Measurements from ENCODE around the gene KDM4C. TPM values are rescaled to one million over a fixed set of nuclear protein-coding genes. Genes with fewer than 3 reads are reported as not detected.

Gene KDM4C
- total and polyA plus RNA-seq, 2 of the 4 experiments (the other 2 are of a cell fraction): 11.8 to 23.8 TPM

- TF ChIP-seq BHLHE40 (IDR thresholded peaks at IDR 0.05; ENCODE audit: low read depth, low read length) (no peak), RAD21 (IDR thresholded peaks at IDR 0.05; ENCODE audit: low read length) (peak; percentile 74), CTCF (conservative IDR thresholded peaks at IDR 0.05; ENCODE audit: low read depth, low read length) (peak; percentile 76), RCOR1 (IDR thresholded peaks at IDR 0.05; ENCODE audit: insufficient replicate concordance, low read length) (no peak), SMC3 (IDR thresholded peaks at IDR 0.05; ENCODE audit: low read depth, low read length) (peak; percentile 69)
- Histone ChIP-seq H3K27me3 (ENCODE audit: control insufficient read depth, insufficient read depth, low read length) (no peaks in the 10 kb centered on the region), H3K36me3 (ENCODE audit: control insufficient read depth, insufficient read depth, low read length) (peaks cover 2% of the 10 kb centered on the region; the same call in 1 of the 2 replicates), H4K91ac (ENCODE audit: insufficient read depth, low read depth, low read length) (no peak overlapping the region), H3K4ac (ENCODE audit: low read depth, low read length) (no peak overlapping the region), H3K9ac (ENCODE audit: low read depth, low read length) (no peak overlapping the region), H2BK20ac (ENCODE audit: low read depth, low read length) (no peak overlapping the region), H3K9me3 (ENCODE audit: control insufficient read depth, insufficient read depth, low read length) (peaks cover 2% of the 10 kb centered on the region; the same call in 1 of the 2 replicates), H2AFZ (replicated peaks; ENCODE audit: low read length, poor library complexity) (no peak overlapping the region), H3K23ac (ENCODE audit: low read depth, low read length) (no peak overlapping the region), H3K18ac (ENCODE audit: low read depth, low read length) (no peak overlapping the region), H2AK5ac (ENCODE audit: low read depth, low read length) (no peak overlapping the region), H3K4me2 (ENCODE audit: low read depth, low read length) (no peak overlapping the region), H3K56ac (ENCODE audit: extremely low read depth, insufficient read depth, low read length) (no peak overlapping the region), H3K9me1 (ENCODE audit: insufficient read depth, low read length) (no peaks in the 10 kb centered on the region), H4K5ac (ENCODE audit: low read depth, low read length) (no peak overlapping the region), H2BK15ac (ENCODE audit: low read depth, low read length) (no peak overlapping the region), H2BK5ac (ENCODE audit: low read depth, low read length, poor library complexity, severe bottlenecking) (no peak overlapping the region), H3K27ac (ENCODE audit: insufficient read depth, low read length) (no peak overlapping the region), H3K4me1 (ENCODE audit: control insufficient read depth, insufficient read depth, low read length) (no peaks in the 10 kb centered on the region), H2AK9ac (replicated peaks; ENCODE audit: low read depth, low read length, poor library complexity) (no peak overlapping the region), H2BK120ac (ENCODE audit: low read depth, low read length) (no peak overlapping the region), H3K79me1 (ENCODE audit: low read depth in 1 of 2, low read length in 2 of 2) (peaks cover 0 to 4% of the 10 kb centered on the region in 2 experiments; a peak in 2 of 4 replicates), H4K8ac (ENCODE audit: low read depth in 2 of 2, low read length in 2 of 2) (no peak overlapping the region), H3K14ac (replicated peaks; ENCODE audit: low read depth, low read length) (no peak overlapping the region), H3K4me3 (ENCODE audit: insufficient read depth, low read depth, low read length) (no peak overlapping the region), H4K20me1 (ENCODE audit: insufficient read depth, low read length) (no peaks in the 10 kb centered on the region)
- 86% methylated on average over 1 of the region's 4 CpGs; no CpG with 5 or more reads in 1 of the 2 experiments for WGBS, 2 experiments (ENCODE audit: extremely low coverage in 2 of 2, insufficient read length in 1 of 2)
- DNase-seq (peak; percentile 54), ATAC-seq (ENCODE audit: low read depth) (peak; percentile 86)
- ChIA-PET CTCF (interaction anchor here (0.8 to 3.0 kb wide), 8 partner anchors 9 to 226 kb away, joined by 3 to 10 read pairs (median 4); no protein-coding TSS in a partner anchor), POLR2A (ENCODE audit: unreplicated experiment) (interaction anchor here (0.6 kb wide), 1 partner anchor 104 kb away, joined by 3 read pairs; no protein-coding TSS in a partner anchor)
- BruUV-seq (replicated peaks): no TSS peak
- in situ Hi-C loops (cut with MboI; ENCODE audit: low sequenced_read_pairs) (no loop called here), dilution Hi-C loops (cut with HindIII; ENCODE audit: low sequenced_read_pairs, unreplicated experiment) (no loop called here), intact Hi-C loops (cut with micrococcal nuclease) (loop anchor here (2.0 to 5.0 kb wide), 3 partner anchors 79 to 710 kb away; no protein-coding TSS in a partner anchor)
These were observed 69.8 kb downstream of the KDM4C start for GRCh38 chr9:6827439-6828145.
